Chondrocyte (in vitro differentiated cells): ENCODE results near the gene SQOR. TPM values are rescaled to one million over a fixed set of nuclear protein-coding genes. Genes with fewer than 3 reads are reported as not detected.

ENCODE experiments used
- DNase-seq: peaks from one replicate; pipeline ENCODE4 v3.0.0; 2021; ENCODE audit warnings: mixed read lengths, low spot score
- H3K27ac Mint-ChIP-seq: one replicate; pipeline ENCODE4 v1.8.0; 2021; ENCODE audit warnings: mild to moderate bottlenecking, moderate library complexity, mixed read lengths; ENCODE audit not compliant: unreplicated experiment
- H3K27me3 Mint-ChIP-seq: 2 replicates; pipeline ENCODE4 v1.8.0; 2021; ENCODE audit warnings: low read depth, mixed read lengths
- H3K36me3 Mint-ChIP-seq: 2 replicates; pipeline ENCODE4 v1.8.0; 2021; ENCODE audit warnings: low read depth, mixed read lengths
- H3K4me1 Mint-ChIP-seq: 2 replicates; pipeline ENCODE4 v1.8.0; 2021; ENCODE audit warnings: low read depth, mild to moderate bottlenecking, mixed read lengths
- H3K4me3 Mint-ChIP-seq: one replicate; pipeline ENCODE4 v1.8.0; 2021; ENCODE audit warnings: mild to moderate bottlenecking, moderate library complexity, mixed read lengths; ENCODE audit not compliant: unreplicated experiment
- H3K9me3 Mint-ChIP-seq: 2 replicates; pipeline ENCODE4 v1.8.0; 2021; ENCODE audit warnings: low read depth, mixed read lengths
- total RNA-seq: library from RNA; stranded (reverse); gene quantifications from 3 replicates; pipeline ENCODE4 v1.2.1, GENCODE V29; 2021
- TF ChIP-seq, protein P1 (sequence below): fragments of 200-600 bp; sonication (generic); IDR thresholded peaks from 2 replicates; pipeline ENCODE4 v1.5.0; 2021; ENCODE audit warnings: antibody characterized with exemption, mild to moderate bottlenecking, moderate library complexity

SQOR gene
- total RNA-seq, 1 donor from 2014 or later: 10.9 TPM

DNA sequence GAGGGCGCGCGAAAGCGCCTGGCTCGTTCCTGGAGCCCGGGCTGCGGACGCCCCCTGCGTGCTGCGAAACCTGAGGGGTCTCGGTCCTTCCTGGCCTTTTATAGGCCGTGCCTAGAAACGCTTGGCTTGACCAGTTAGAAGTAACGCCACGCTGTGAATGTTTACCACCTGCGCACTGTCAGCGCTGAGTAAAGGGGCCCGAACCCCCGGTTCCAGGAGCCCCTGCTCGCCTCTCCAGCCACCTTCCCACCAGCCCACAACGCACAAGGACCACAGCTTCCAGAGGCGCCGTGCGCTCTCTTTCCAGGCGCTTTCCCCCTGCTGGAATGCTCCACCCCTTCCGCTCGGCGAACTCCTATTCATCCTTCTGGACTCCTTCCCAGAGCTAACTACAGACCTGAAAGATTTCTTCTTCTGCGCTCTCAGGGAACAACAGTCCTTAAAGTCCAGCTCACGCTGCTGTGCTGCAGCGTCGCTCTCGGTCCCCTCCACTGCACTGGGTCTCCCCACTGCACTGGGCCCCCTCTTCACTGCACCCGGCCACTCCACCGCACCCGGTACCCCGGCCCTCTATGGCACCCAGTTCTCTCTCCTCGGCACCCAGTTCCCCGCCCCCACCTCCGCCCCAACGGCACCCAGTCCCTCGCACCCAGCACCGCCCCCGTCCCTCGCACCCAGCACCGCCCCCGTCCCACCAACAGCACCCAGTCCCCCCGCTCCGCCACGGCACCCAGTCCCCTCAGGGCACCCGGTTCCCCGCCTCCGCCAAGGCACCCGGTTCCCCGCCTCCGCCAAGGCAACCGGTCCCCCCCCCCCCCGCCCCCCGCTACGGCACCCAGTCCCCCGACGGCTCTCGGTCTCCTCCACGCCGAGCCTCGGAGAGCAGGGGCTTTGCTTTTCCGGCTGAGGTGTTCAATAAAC is 69.8 kb downstream of the SQOR start:
- Mint-ChIP-seq H3K27ac (peak overlapping the region; percentile 53), H3K27me3 (peaks cover 2% of the 10 kb centered on the region), H3K36me3 (no peaks in the 10 kb centered on the region), H3K4me1 (peaks cover 15% of the 10 kb centered on the region), H3K9me3 (no peaks in the 10 kb centered on the region), H3K4me3 (peak overlapping the region; percentile 87)
- TF ChIP-seq, protein P1, sequence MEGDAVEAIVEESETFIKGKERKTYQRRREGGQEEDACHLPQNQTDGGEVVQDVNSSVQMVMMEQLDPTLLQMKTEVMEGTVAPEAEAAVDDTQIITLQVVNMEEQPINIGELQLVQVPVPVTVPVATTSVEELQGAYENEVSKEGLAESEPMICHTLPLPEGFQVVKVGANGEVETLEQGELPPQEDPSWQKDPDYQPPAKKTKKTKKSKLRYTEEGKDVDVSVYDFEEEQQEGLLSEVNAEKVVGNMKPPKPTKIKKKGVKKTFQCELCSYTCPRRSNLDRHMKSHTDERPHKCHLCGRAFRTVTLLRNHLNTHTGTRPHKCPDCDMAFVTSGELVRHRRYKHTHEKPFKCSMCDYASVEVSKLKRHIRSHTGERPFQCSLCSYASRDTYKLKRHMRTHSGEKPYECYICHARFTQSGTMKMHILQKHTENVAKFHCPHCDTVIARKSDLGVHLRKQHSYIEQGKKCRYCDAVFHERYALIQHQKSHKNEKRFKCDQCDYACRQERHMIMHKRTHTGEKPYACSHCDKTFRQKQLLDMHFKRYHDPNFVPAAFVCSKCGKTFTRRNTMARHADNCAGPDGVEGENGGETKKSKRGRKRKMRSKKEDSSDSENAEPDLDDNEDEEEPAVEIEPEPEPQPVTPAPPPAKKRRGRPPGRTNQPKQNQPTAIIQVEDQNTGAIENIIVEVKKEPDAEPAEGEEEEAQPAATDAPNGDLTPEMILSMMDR: no peak
- no peak for DNase-seq

DNA sequence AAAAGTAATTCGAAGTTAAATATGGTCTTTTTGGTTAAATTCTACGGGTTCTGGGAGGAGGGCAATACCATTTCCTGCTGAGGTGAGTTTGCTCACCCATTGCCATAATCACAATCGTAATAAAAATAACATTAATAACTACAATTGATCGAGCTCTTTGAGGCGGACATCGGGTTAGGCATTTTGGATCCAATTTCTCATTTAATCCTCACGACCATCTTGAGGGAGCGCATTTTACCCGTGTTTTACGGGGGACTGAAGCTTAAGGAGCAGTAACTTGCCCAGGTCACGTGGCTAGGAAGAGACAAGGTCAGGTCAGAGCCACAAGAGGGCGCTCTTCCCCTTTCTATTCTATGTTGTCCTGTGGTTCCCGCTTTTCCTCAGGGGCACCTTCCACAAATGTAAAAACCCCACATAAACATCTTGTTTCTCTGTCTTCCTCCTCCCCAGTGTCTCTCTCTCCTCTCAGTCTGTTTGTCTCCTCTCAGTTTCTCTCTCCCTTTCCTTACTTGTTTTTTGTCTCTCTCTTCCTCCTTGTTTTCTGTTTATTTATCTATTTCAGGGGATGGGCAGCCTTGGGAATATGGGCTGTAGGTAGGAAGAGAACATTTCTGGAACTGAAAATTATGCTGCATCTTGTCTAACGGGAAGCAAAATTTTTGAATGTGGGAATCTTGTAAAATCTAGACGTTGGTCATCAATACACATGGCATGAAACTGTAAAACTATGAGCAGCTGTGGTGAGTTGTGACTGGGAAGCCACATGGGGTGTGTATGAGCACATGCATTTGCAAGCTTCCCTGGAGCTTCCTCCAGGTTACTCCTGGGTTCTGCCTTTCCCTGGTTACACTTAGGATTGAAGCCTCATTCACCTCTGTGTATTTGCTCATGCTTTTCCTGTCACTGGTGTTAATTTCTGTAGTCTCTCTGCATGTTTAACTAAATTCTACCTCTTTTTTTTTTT is 71.0 kb downstream of the SQOR start:
- H3K4me3 Mint-ChIP-seq: peak overlapping the region; percentile 87
- DNase-seq: no peak
- peaks cover 2% of the 10 kb centered on the region for H3K36me3 Mint-ChIP-seq
- H3K4me1 Mint-ChIP-seq: peaks cover 15% of the 10 kb centered on the region
- H3K9me3 Mint-ChIP-seq: no peaks in the 10 kb centered on the region
- TF ChIP-seq, protein P1: peak; percentile 98
- peak overlapping the region; percentile 77 for H3K27ac Mint-ChIP-seq
- H3K27me3 Mint-ChIP-seq: peaks cover 6% of the 10 kb centered on the region

DNA sequence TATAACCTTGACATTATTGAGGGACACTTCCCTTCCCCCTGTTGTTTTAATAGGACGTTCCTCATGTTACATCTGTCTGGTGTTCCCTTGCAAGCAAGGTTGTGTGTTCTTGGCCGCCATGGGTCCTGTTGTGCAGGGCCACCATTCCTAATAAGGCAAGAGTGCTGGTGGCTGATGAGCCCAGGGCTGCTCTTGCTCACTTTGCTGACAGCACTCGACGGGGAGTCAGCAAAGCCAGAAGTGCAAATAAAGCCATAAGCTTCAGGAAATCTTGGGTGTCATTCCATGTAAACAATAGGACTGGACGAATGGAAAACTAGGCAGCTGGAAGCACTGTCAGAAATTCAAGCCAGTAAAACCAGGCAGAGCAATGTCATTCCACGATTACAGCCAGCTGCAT is 75.8 kb downstream of the SQOR start:
- TF ChIP-seq, protein P1: no peak
- peaks cover 14% of the 10 kb centered on the region for H3K27me3 Mint-ChIP-seq
- H3K9me3 Mint-ChIP-seq: no peaks in the 10 kb centered on the region
- H3K36me3 Mint-ChIP-seq: peaks cover 2% of the 10 kb centered on the region
- H3K4me3 Mint-ChIP-seq: no peak overlapping the region
- DNase-seq: no peak
- no peak overlapping the region for H3K27ac Mint-ChIP-seq
- H3K4me1 Mint-ChIP-seq: peaks cover 10% of the 10 kb centered on the region

DNA sequence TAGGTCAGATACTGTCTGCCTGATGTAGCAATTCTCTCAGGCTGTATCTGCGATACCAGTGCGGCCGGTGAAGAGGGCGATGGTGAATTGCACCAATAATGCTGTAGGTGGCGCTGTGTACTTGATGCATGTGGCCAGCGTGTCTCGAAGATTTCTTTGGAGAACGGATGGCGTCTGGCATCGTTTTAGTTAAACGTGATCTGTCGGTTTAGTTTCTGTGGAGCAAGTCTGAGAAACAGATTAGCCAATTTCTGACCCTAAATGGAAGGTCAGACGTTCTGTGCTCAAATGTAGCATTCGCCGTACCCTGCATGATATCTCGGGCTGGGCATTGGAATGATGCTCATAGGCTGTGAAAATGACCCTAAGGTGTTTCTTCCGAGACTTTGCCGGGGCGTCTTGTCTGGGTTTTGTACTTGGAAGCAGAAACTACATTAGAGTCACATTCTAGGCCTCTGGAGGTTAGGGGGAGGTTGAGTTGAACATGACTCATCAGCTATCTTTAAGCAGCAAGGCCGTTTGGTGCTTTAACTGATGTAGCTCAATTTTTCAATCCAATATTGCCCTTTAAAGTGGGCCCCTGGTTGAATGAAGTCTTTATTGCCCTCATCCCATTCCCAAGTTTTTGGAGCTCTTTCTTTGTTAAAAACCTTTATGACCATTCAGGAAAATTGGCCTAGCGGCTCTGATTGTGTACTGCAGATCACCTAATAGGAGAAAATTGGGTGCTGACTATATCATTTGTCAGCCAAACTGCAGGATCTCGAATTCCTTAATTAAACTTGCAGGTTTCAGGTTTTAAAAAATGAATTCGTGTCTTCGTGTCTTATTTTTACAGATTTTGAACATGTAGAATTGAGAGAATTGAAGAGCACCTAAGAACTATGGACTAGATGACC is 80.0 kb downstream of the SQOR start:
- no peak for DNase-seq
- Mint-ChIP-seq H3K4me3 (peak overlapping the region; percentile 17), H3K9me3 (no peaks in the 10 kb centered on the region), H3K4me1 (peaks cover 6% of the 10 kb centered on the region), H3K27me3 (peaks cover 14% of the 10 kb centered on the region), H3K27ac (no peak overlapping the region), H3K36me3 (peaks cover 2% of the 10 kb centered on the region)
- TF ChIP-seq, protein P1: peak; percentile 90
